GM19351 (cell line): ENCODE measurements around the gene LIF.

Experiments used
- ATAC-seq: cut with Tn5 transposase; IDR thresholded peaks from one replicate; pipeline ENCODE4 v1.9.1; 2021; ENCODE audit warnings: mild to moderate bottlenecking, moderate library complexity; ENCODE audit not compliant: unreplicated experiment

The LIF gene

GRCh38 chr22:30193031-30193775 lies 53.4 kb downstream of the LIF start:
- ATAC-seq, result no peak

GRCh38 chr22:30192427-30192826 lies 54.1 kb downstream of the LIF start:
- no peak for ATAC-seq

GRCh38 chr22:30191040-30191701 lies 55.4 kb downstream of the LIF start:
- ATAC-seq, result no peak

GRCh38 chr22:30190574-30190973 lies 56.0 kb downstream of the LIF start:
- no peak for ATAC-seq
